Measurements from ENCODE around the gene ASCC2.
"Not testable (repeated sequence)": the region's sequence is repeated elsewhere in the genome, so short reads cannot be mapped to it uniquely, and the experiment has no call there.

Gene ASCC2

DNA sequence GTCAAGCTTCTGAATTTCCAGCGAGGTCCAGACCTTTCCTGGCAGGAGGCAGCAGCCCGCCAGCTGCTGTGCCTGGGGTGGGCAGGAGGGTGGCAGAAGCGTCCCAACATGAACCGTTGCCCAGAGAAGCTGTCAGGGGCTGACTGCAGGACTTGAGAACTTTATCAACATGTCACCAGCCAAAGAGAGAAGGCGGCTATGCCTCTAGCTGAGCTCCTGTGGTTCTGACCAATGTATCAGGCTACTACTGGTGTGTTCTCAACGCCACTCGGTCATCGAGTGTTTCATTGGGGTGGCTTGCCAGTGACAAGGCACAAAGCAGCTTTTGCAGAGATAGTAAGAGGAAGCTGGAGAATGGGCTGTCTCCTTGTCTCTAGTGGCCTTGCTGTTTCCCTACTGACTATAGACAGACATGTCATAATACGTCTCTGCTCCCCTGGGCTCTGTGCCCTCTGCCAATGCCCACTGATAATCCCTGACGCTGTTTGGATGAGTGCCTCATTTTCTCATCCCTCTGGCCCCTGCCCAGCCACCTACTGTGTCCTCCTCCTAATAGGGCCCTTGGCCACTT lies 17.6 kb upstream of the ASCC2 start:
- no peak for DNase-seq

DNA sequence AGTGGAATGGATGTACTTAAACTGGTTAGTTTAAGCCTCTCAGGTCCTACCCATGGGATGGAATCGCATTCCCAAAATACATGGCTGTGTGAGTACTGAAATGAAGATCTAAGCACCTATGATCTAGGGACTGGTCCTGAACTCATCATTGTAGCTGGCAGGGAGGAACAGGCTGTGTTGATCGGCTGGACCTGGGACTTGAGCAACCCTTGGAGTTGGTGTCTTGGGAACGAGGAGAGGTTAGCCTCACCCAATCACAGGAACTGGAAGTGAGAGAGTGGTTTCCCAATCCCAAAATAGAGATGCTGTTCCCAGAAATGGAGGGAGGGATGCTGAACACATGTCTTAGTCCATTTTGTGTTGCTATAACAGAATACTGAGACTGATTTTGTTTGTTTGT lies 16.4 kb upstream of the ASCC2 start:
- DNase-seq = no peak

DNA sequence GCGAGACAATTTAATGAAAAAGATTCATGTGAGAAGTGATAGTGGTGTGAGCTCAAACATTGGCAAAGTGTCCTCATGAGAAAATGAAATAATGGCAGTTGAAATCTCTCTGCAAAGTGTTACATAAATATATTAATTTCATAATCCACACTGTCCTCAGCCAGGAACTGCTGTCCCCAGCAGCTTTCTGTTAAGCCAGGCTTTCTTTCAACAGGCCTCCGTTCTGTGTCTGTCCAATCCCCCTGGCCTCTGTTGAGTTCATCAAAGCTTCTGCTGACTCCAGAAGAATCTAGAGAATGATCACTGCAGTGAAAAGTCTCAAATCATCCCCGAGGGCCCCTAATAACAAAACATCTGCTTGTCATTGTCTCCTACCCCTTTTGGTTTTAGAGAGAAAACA lies 10.0 kb upstream of the ASCC2 start:
- no peak for DNase-seq

GRCh38 chr22:29846290-29846689 lies 8.2 kb upstream of the ASCC2 start:
- DNase-seq = peak; percentile 51

DNA sequence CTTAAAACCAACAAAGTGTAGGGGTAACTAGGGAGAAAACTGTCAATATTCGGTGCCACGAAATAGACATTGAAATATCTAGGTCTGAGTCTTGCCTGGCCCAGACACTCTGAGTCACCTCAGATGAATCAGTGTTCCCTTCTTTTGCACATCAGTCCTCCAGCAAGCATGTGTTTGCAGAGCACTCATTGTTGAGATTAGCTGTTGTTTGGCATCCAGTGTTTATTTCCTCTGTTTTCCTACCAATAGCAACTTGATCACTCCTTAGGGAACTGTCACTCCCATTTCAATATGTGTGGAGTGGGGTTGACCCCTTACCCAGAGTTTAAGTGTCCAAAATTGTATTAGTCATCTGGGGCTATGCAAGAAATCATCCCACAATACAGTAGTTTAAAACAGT lies 4.7 kb upstream of the ASCC2 start:
- no peak for DNase-seq

DNA sequence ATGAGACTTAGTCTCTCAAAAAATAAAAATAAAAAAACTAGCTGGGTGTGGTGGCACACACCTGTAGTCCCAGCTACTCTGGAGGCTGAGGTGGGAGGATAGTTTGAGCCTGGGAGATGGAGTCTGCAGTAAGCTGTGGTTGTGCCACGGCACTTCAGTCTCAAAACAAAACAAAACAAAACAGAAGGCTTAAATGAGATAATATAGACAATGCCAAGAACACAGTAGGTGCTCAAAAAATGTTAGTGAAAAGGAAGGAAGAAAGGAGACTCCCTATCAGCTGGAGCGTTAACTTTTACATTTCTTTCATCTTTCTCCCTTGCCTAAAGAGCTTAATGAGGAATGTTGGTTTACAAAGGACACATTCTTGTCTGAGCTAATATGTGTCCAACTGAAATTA lies 4.1 kb upstream of the ASCC2 start:
- no peak for DNase-seq

- DNase-seq = no peak
Observed at GRCh38 chr22:29840498-29840897, 2.4 kb upstream of the ASCC2 start.

DNA sequence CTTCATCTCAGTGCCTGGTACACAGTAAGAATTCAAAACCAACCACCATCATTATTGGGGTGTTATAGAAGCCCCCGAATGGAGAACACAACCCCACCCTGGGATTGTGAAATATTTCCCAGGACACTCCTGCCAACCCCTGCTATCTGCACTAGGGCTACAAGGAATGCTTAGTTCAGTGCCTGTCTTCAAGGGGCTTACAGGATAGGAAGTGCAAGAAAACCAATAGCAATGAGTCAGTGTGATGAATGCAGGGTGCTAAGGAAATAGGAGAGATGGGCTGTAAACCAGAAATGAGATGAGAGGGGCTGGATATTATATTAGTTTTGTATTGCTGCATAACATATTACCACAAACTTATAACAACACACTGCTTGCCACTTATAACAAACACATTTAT lies 965 bp upstream of the ASCC2 start:
- no peak for DNase-seq

DNA sequence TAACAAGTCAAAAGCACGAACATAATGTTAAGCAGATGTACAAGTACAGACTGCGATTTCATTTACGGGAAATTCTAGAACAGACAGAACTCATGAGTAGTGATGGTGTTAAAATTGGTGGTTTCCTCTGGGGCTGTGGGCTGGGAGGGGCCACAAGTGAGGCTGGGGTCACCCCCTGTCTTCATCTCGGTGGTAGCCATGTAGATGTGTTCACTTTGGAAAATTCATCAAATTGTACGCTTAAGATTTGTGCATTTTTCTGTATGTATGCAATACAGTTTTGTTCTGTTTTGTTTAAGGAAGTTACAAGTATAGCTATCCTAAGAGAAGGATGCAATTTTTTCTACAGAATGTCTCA lies 504 bp upstream of the ASCC2 start:
- no peak for DNase-seq

- DNase-seq = not testable (repeated sequence)
Observed at GRCh38 chr22:29836791-29837370, 1.2 kb downstream of the ASCC2 start.

- DNase-seq = no peak
Observed at GRCh38 chr22:29834046-29834445, 4.0 kb downstream of the ASCC2 start.

DNA sequence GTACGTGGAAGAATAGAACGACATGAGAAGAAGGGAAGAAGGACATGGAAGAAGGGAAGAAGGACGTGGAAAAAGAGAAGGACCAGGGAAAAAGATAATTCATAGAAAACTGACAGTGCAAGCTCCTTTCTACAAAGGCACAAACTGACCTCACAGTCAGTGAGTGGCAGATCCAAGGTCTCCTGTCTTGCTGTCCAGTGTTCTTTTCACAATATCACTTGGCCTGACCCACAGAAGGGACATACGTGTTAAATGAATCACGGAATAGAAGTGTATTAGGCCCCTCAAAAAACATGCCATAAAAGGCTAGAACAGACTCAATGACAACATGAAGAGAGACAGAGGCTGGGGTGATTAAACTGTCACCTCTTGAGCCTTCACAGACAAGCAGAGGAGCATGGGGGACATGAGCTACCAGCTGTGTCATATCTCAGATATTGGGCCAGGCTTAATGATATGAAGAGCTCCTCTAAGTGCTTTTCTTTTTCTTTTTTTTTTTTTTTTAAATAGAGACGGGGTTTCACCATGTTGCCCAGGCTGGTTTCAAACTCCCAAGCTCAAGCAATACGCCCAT lies 4.6 kb downstream of the ASCC2 start:
- no peak for DNase-seq

DNA sequence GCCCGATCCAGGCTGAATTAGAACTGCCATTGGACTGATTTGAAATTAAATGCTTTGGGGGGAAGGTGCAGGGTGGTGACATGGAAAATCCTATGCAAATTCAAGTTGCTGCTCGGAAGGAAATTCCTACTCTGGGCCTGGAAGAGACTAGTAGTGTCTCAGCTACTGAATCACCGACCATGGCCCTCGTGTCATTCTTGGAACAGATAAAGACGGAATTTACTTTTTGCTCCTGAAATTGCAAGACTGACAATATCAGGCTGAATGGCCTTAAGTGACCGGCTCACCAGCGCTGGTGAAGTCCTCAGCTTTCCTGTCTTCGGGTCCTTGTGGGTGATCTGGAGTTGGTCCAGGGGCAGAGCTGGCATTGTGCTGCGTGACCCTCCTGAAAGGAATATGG lies 6.1 kb downstream of the ASCC2 start:
- no peak for DNase-seq

- DNase-seq = no peak
Observed at GRCh38 chr22:29831186-29831921, 6.7 kb downstream of the ASCC2 start.

- no peak for DNase-seq
Observed at GRCh38 chr22:29830585-29830984, 7.5 kb downstream of the ASCC2 start.

DNA sequence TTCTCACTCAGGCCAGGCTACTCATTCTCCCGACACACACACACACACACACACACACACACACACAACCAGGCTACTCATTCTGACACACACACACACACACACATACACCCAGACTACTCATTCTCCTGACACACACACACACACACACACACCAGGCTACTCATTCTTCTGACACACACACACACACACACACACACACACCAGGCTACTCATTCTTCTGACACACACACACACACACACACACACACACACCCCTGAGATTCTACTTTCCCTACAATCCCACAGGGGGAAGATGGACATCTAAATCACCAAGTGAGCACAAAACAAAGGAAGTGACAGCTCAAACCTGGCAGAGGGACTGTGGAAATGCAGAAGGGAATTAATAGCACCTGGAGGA lies 10.3 kb downstream of the ASCC2 start:
- not testable (repeated sequence) for DNase-seq

DNA sequence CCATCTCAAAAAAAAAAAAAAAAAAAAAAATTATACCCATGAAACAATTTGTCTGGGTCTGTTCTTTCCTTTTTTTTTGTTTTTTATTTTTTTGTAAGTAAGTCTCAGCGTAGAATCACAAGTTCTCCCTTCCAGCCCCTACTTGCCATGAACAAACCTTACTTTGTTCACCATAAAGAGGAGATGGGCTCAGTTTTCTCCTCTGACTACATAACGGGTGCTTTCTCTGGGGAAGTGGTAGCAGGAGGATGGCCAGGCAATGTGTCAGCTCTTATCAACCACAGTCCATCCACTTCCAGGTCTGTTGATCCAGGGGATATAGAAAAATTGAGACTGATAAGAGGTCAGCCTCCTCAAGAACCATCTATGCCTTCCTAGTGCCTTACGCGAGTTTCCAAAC lies 11.0 kb downstream of the ASCC2 start:
- DNase-seq = no peak

DNA sequence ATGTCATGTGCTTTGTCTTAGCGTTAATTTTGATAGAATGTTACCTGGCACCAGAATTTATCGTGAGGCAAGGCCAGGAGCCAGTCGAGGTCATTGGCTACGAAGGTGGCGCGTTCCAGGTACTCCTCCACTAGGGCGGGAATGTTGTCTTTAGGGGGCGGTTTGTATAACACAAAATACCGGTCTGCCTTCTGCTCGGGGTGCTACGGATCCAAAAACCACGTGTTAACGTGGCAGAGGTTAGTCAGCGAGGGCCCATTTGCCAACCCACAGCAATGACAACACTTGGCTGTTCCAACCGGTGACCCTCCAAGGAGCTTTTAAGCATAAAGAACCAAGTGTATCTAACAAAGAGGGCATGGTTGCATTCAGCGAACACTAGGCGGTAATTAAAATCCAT lies 12.5 kb downstream of the ASCC2 start:
- DNase-seq = no peak

DNA sequence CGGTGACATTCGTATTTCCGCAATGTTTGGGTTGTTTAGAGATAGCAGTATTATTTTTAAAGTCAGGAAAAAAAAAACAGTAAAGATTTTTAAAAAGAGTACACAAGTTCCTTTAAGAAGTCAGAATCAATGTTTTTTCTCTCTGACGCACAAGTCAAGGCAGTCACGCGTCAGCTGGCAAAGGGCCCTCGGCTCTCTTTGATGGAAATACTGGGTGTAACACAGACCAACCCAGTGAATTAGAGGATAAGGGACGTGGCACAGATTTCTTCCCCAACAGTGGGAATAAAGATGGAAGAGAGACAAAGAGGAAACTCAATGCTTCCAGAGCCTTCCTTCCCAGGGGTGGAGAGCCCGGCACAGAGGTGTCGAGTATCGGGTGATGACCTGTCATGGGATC lies 13.4 kb downstream of the ASCC2 start:
- DNase-seq = no peak

- peak; percentile 85 for DNase-seq
Observed at GRCh38 chr22:29821291-29822016, 16.6 kb downstream of the ASCC2 start.

- no peak for DNase-seq
Observed at GRCh38 chr22:29820961-29821290, 17.1 kb downstream of the ASCC2 start.

DNA sequence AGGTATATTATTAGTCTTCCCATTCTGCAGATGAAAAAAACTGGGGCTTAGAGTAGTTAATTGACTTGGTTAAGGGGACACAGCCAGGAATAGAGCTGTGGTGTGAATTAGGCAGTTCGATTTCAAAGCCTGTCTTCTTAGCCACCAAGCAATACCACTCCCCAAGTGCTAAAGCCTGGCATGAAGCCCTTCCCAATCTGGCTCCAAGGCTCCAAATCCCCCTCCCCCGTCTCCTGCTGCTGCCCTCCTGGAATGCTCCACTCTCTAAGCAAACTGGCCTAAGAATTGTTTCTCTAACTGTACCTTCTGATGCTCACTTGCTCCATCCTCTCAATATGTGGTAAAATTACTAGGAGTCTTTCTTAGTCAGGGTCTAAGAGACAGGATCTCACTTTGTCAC lies 18.6 kb downstream of the ASCC2 start:
- peak; percentile 38 for DNase-seq

DNA sequence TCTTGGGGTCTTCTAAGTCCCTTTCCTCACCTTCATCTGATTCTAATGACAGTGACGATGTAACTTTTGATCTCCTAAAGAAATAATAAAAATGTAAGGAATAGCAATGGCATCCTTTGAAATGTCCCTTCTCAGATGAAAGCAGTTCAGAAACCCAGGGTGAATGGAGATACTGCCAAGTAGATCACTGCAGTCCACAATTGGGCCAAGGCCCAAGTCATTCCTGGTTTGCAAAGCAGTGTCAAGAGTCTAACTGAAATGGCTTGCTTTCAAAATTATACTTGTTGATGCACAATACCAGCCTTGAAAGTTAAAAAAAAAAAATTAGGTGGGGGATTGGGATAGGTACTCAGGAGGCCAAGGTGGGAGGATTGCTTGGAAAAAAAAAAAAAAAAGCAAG lies 20.4 kb downstream of the ASCC2 start:
- DNase-seq = peak; percentile 43

DNA sequence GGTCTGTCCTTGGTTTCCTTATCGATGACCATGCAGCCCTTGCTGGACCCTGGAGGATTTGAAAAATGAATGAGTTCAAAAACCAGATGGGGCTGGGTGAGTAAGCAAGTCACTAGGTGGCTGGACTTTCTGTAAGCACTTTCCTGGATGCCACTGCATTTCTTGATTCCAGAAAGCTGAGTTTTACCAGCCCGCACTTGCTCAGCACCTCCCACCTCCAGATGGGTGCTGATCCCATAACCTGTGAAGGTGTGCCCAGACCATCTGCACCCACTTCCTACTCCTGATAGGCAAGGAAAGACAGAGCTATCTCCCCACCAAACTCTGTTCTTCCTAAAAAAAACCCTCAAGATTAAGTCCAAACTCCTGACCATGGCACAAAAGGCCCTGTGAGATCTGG lies 21.1 kb downstream of the ASCC2 start:
- peak; percentile 85 for DNase-seq

All from NCI-H2171 treated with DMSO at 0.1 percent for 48 hours (cell line).